IPS-18a (cell line): ENCODE data around the gene CD38.
"Not testable (repeated sequence)": the region's sequence is repeated elsewhere in the genome, so short reads cannot be mapped to it uniquely, and the experiment has no call there.

ENCODE experiments used
- H3K27ac ChIP-seq: one replicate; pipeline ENCODE4 v1.5.1; 2013; ENCODE audit warnings: low read length
- H3K27me3 ChIP-seq: one replicate; pipeline ENCODE4 v1.6.1; 2013; ENCODE audit warnings: mild to moderate bottlenecking, low read length; ENCODE audit not compliant: control insufficient read depth, insufficient read depth
- H3K36me3 ChIP-seq: one replicate; pipeline ENCODE4 v1.6.1; 2013; ENCODE audit warnings: low read depth, low read length; ENCODE audit not compliant: control insufficient read depth
- H3K4me1 ChIP-seq: one replicate; pipeline ENCODE4 v1.6.1; 2013; ENCODE audit warnings: low read depth, low read length; ENCODE audit not compliant: control insufficient read depth
- H3K4me3 ChIP-seq: one replicate; pipeline ENCODE4 v1.5.1; 2013; ENCODE audit warnings: low read length
- H3K9ac ChIP-seq: one replicate; pipeline ENCODE4 v1.6.1; 2013; ENCODE audit warnings: mild to moderate bottlenecking, low read length, moderate library complexity
- H3K9me3 ChIP-seq: one replicate; pipeline ENCODE4 v1.6.1; 2013; ENCODE audit warnings: low read depth, low read length; ENCODE audit not compliant: control insufficient read depth

The CD38 gene

GRCh38 chr4:15848191-15848842, 70.2 kb downstream of the CD38 start:
- Histone ChIP-seq H3K27ac (no peak overlapping the region), H3K36me3 (no peaks in the 10 kb centered on the region), H3K4me3 (no peak overlapping the region), H3K9me3 (no peaks in the 10 kb centered on the region), H3K9ac (no peak overlapping the region), H3K27me3 (no peaks in the 10 kb centered on the region), H3K4me1 (no peaks in the 10 kb centered on the region)

GRCh38 chr4:15851969-15852368, 73.8 kb downstream of the CD38 start:
- Histone ChIP-seq H3K27ac (no peak overlapping the region), H3K4me3 (no peak overlapping the region), H3K27me3 (no peaks in the 10 kb centered on the region), H3K36me3 (no peaks in the 10 kb centered on the region), H3K9me3 (no peaks in the 10 kb centered on the region), H3K4me1 (no peaks in the 10 kb centered on the region), H3K9ac (no peak overlapping the region)

GRCh38 chr4:15852524-15852923, 74.4 kb downstream of the CD38 start:
- no peaks in the 10 kb centered on the region for H3K9me3 ChIP-seq
- H3K9ac ChIP-seq, result no peak overlapping the region
- H3K4me3 ChIP-seq, result no peak overlapping the region
- no peak overlapping the region for H3K27ac ChIP-seq
- H3K36me3 ChIP-seq, result no peaks in the 10 kb centered on the region
- H3K27me3 ChIP-seq, result no peaks in the 10 kb centered on the region
- H3K4me1 ChIP-seq, result no peaks in the 10 kb centered on the region

DNA sequence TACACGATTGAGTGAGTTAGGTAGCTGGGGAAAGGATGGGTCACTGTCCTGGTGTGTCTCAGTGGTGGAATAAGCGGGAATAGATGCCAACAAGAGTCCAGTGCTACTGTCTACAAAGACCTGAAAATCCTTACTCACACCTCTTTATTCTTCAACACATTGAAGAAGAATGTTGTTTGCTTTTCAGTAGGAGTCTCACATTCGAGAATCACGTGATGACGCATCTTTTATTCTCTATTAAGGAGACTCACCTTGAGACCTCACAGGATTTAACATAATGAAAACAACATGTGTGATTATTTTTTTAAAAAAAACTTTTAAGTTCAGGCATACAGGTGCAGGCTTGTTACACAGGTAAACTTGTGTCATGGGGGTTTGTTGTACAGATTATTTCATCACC, 75.2 kb downstream of the CD38 start:
- Histone ChIP-seq H3K27me3 (no peaks in the 10 kb centered on the region), H3K9me3 (no peaks in the 10 kb centered on the region), H3K4me3 (no peak overlapping the region), H3K36me3 (no peaks in the 10 kb centered on the region), H3K27ac (no peak overlapping the region), H3K4me1 (no peaks in the 10 kb centered on the region), H3K9ac (no peak overlapping the region)

DNA sequence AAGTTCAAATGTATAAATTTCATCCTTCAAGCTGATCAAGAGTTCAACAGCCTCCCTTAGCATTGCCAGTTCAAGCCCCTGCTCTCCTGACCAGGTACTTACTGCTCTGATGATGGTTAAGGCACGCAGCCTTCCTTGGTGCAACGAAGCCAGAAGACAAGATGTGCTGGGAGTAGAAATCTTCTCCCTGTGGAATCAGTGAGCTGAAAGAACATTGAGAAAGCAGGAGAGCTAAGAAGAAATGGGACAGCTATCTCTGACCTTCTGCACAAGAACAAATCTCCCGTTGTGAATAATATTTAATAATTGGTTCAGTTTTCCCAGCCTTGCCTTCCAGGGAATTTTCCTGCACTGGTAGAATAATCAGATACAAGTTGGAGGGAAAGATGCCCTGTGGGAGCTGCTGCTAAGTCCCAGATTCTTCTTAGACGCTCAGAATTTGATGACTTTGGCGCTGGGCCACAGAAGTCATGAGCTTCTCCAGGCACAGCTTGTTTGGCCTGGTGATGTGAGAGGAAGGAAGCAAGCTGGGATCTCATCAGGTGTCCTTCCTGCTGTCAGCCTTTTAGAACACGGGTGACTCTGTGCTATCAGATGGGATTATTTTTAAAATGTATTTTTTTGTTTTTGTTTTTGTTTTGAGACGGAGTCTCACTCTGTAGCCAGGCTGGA, 77.8 kb downstream of the CD38 start:
- Histone ChIP-seq H3K27ac (no peak overlapping the region), H3K27me3 (no peaks in the 10 kb centered on the region), H3K4me3 (no peak overlapping the region), H3K4me1 (no peaks in the 10 kb centered on the region), H3K9me3 (no peaks in the 10 kb centered on the region), H3K36me3 (no peaks in the 10 kb centered on the region), H3K9ac (no peak overlapping the region)

GRCh38 chr4:15861198-15861597, 83.1 kb downstream of the CD38 start:
- not testable (repeated sequence) for H3K4me1 ChIP-seq, H3K36me3 ChIP-seq, H3K9me3 ChIP-seq, H3K4me3 ChIP-seq, H3K27me3 ChIP-seq, H3K27ac ChIP-seq, H3K9ac ChIP-seq

- Histone ChIP-seq H3K36me3 (no peaks in the 10 kb centered on the region), H3K4me3 (no peak overlapping the region), H3K27me3 (no peaks in the 10 kb centered on the region), H3K9ac (no peak overlapping the region), H3K9me3 (no peaks in the 10 kb centered on the region), H3K27ac (no peak overlapping the region), H3K4me1 (no peaks in the 10 kb centered on the region)
Measured at GRCh38 chr4:15864651-15865566, 86.8 kb downstream of the CD38 start.

DNA sequence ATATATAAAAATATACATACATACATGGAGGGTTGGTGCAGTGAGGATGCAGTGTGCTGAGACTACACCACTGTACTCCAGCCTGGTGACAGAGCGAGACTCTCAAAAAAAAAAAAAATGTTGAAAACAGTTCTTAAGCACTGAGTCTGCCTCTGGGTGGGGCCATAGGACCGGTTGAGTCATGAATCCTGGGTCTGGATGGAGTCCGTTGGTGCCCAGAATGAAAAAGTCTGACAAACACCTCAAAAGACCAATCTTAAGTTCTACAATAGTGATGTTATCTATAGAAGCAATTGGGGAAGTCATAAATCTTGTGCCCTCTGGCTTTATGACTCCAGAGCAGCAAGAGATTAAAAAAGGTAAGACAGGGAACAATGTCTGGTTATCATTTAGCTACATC, 90.0 kb downstream of the CD38 start:
- H3K4me1 ChIP-seq, result no peaks in the 10 kb centered on the region
- no peaks in the 10 kb centered on the region for H3K27me3 ChIP-seq
- H3K4me3 ChIP-seq, result no peak overlapping the region
- no peak overlapping the region for H3K9ac ChIP-seq
- no peak overlapping the region for H3K27ac ChIP-seq
- no peaks in the 10 kb centered on the region for H3K9me3 ChIP-seq
- H3K36me3 ChIP-seq, result no peaks in the 10 kb centered on the region

- no peaks in the 10 kb centered on the region for H3K9me3 ChIP-seq
- no peaks in the 10 kb centered on the region for H3K27me3 ChIP-seq
- no peaks in the 10 kb centered on the region for H3K36me3 ChIP-seq
- no peak overlapping the region for H3K27ac ChIP-seq
- H3K9ac ChIP-seq, result no peak overlapping the region
- H3K4me3 ChIP-seq, result no peak overlapping the region
- no peaks in the 10 kb centered on the region for H3K4me1 ChIP-seq
Measured at GRCh38 chr4:15868826-15869413, 90.8 kb downstream of the CD38 start.

DNA sequence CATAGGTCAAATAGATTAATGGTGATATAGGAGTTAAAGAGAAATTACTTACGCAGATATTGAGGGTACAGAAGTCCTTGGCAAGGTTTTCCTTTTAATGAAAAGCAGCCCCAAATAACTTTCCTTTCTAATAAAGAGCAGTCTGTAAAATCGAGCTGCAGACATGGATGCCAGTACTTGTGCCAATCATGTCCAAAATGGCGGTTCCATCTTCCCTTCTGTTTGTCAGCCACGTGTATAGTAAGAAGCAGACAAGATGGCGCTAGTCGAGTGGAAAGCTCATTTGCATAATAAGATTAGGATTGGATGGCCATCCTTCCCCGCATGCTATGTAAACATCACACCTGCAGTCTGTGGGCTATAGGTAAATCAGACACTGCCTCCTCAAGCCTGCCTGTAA, 92.0 kb downstream of the CD38 start:
- H3K36me3 ChIP-seq, result no peaks in the 10 kb centered on the region
- H3K4me1 ChIP-seq, result no peaks in the 10 kb centered on the region
- H3K27ac ChIP-seq, result no peak overlapping the region
- no peaks in the 10 kb centered on the region for H3K27me3 ChIP-seq
- H3K9ac ChIP-seq, result no peak overlapping the region
- H3K9me3 ChIP-seq, result no peaks in the 10 kb centered on the region
- H3K4me3 ChIP-seq, result no peak overlapping the region

DNA sequence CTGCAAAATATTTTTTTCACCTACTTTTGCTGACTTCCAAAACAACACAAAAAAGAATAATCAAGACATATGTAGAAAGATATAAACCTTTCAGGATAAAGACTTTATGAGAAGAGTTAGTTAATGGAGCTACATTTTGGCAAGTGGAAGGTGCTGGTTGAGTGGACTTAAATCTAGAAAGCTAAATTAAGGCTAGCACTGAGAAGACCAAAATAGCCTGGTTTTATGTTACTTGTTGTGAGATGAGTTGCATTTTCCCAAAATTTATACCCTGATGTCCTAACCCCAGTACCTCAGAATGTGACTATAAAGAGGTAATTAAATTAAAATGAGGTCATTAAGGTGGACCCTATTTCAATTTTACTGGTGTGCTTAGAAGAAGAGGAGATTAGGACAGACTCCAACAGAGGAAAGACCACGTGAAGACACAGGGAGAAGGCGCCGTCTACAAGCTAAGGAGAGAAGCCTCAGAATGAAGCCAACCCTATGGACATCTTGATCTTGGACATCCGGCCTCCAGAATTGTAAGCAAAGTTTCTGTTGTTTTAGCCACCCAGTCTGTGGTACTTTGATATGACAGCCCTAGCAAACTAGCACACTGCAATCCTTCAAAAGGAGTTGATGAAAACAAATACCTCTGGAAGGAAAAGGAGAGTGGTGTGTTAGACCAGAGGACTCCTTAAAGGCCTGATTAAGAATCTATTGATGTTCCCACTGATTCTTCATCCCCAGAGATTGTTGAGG, 93.0 kb downstream of the CD38 start:
- Histone ChIP-seq H3K4me3 (no peak overlapping the region), H3K9ac (no peak overlapping the region), H3K9me3 (no peaks in the 10 kb centered on the region), H3K4me1 (no peaks in the 10 kb centered on the region), H3K27ac (no peak overlapping the region), H3K27me3 (no peaks in the 10 kb centered on the region), H3K36me3 (no peaks in the 10 kb centered on the region)
